IMR-90 (cell line): Measurements from ENCODE around the gene RNF186. TPM values are rescaled to one million over a fixed set of nuclear protein-coding genes. Genes with fewer than 3 reads are reported as not detected.

Experiments used
- ATAC-seq: fragments of 200-7000 bp; cut with Tn5 transposase; 2 replicates; pipeline ENCODE4 v1.9.1; 2020; ENCODE audit warnings: low read depth, mild to moderate bottlenecking, moderate library complexity
- Bru-seq: library from RNA; stranded (reverse); fragments of 400-500 nt; gene quantifications from one replicate; lab custom pipeline; 2021; lab: Mats Ljungman, UMichigan
- BruChase-seq, 2 experiments: library from RNA; stranded (reverse); fragments of 400-500 nt; gene quantifications; one replicate each; lab custom pipeline; 2021; lab: Mats Ljungman, UMichigan
- BruUV-seq: library from RNA; stranded (reverse); fragments of 400-500 nt; replicated peaks from 2 replicates; lab custom pipeline; 2021; lab: Mats Ljungman, UMichigan
- CTCF ChIA-PET: fragments of 300-600 bp; formaldehyde crosslinking; extraction: SDS; loops from one replicate; lab custom pipeline; 2021; ENCODE audit warnings: antibody characterized with exemption; lab: Yijun Ruan, JAX
- POLR2A ChIA-PET: fragments of 300-600 bp; sonication (Branson Sonifier 250); formaldehyde crosslinking; loops from one replicate; lab custom pipeline; 2022; ENCODE audit warnings: antibody characterized with exemption; ENCODE audit not compliant: unreplicated experiment; lab: Charles Lee
- DNase-seq: peaks from one replicate; pipeline ENCODE4 v3.0.0; 2013
- H2AFZ ChIP-seq: replicated peaks from 2 replicates; pipeline ENCODE3; 2013; ENCODE audit warnings: low read length, mild to moderate bottlenecking; ENCODE audit not compliant: poor library complexity
- H2AK5ac ChIP-seq: 2 replicates; pipeline ENCODE4 v1.6.1; 2013; ENCODE audit warnings: low read depth, low read length, inconsistent platforms
- H2AK9ac ChIP-seq: replicated peaks from 2 replicates; pipeline ENCODE3; 2013; ENCODE audit warnings: mild to moderate bottlenecking, low read depth, low read length, moderate library complexity; ENCODE audit not compliant: poor library complexity
- H2BK120ac ChIP-seq: 2 replicates; pipeline ENCODE4 v1.6.1; 2013; ENCODE audit warnings: low read depth, low read length, inconsistent platforms
- H2BK15ac ChIP-seq: 3 replicates; pipeline ENCODE4 v1.6.1; 2013; ENCODE audit warnings: low read depth, low read length, inconsistent platforms
- H2BK20ac ChIP-seq: 2 replicates; pipeline ENCODE4 v1.6.1; 2013; ENCODE audit warnings: low read depth, mild to moderate bottlenecking, inconsistent platforms, low read length, moderate library complexity
- H2BK5ac ChIP-seq: 2 replicates; pipeline ENCODE4 v1.6.1; 2013; ENCODE audit warnings: mild to moderate bottlenecking, low read depth, low read length, inconsistent platforms; ENCODE audit not compliant: poor library complexity, severe bottlenecking
- H3K14ac ChIP-seq: replicated peaks from 2 replicates; pipeline ENCODE4 v1.6.1; 2013; ENCODE audit warnings: low read depth, low read length, inconsistent platforms
- H3K18ac ChIP-seq: 2 replicates; pipeline ENCODE4 v1.6.1; 2013; ENCODE audit warnings: low read depth, low read length, control low read depth
- H3K23ac ChIP-seq: 2 replicates; pipeline ENCODE4 v1.6.1; 2013; ENCODE audit warnings: low read depth, low read length, inconsistent platforms
- H3K27ac ChIP-seq: 2 replicates; pipeline ENCODE4 v1.5.1; 2013; ENCODE audit warnings: mild to moderate bottlenecking, control low read depth, low read length; ENCODE audit not compliant: insufficient read depth
- H3K27me3 ChIP-seq: 2 replicates; pipeline ENCODE4 v1.6.1; 2013; ENCODE audit warnings: low read length; ENCODE audit not compliant: control insufficient read depth, insufficient read depth
- H3K36me3 ChIP-seq: 2 replicates; pipeline ENCODE4 v1.6.1; 2013; ENCODE audit warnings: low read length, mixed read lengths; ENCODE audit not compliant: control insufficient read depth, insufficient read depth
- H3K4ac ChIP-seq: 2 replicates; pipeline ENCODE4 v1.6.1; 2013; ENCODE audit warnings: low read depth, low read length, inconsistent platforms
- H3K4me1 ChIP-seq: 2 replicates; pipeline ENCODE4 v1.6.1; 2013; ENCODE audit warnings: low read length, mixed read lengths; ENCODE audit not compliant: control insufficient read depth, insufficient read depth
- H3K4me2 ChIP-seq: 2 replicates; pipeline ENCODE4 v1.6.1; 2013; ENCODE audit warnings: low read depth, mild to moderate bottlenecking, control low read depth, low read length, moderate library complexity
- H3K4me3 ChIP-seq: 2 replicates; pipeline ENCODE4 v1.5.1; 2013; ENCODE audit warnings: low read depth, mild to moderate bottlenecking, control low read depth, low read length, moderate library complexity; ENCODE audit not compliant: insufficient read depth
- H3K56ac ChIP-seq: 2 replicates; pipeline ENCODE4 v1.6.1; 2013; ENCODE audit warnings: low read length, inconsistent platforms; ENCODE audit not compliant: insufficient read depth; ENCODE audit errors: extremely low read depth
- H3K79me1 ChIP-seq, 2 experiments: 2 replicates each; pipeline ENCODE4 v1.6.1; 2013; ENCODE audit warnings: low read length in 2 of 2, inconsistent platforms in 1 of 2, low read depth in 1 of 2
- H3K9ac ChIP-seq: 2 replicates; pipeline ENCODE4 v1.6.1; 2013; ENCODE audit warnings: low read depth, low read length, control low read depth
- H3K9me1 ChIP-seq: 2 replicates; pipeline ENCODE4 v1.6.1; 2013; ENCODE audit warnings: low read length, inconsistent platforms; ENCODE audit not compliant: insufficient read depth
- H3K9me3 ChIP-seq: 2 replicates; pipeline ENCODE4 v1.6.1; 2013; ENCODE audit warnings: low read length; ENCODE audit not compliant: control insufficient read depth, insufficient read depth
- H4K20me1 ChIP-seq: 2 replicates; pipeline ENCODE4 v1.6.1; 2013; ENCODE audit warnings: low read length, inconsistent platforms; ENCODE audit not compliant: insufficient read depth
- H4K5ac ChIP-seq: 2 replicates; pipeline ENCODE4 v1.6.1; 2013; ENCODE audit warnings: mild to moderate bottlenecking, low read depth, low read length, control low read depth
- H4K8ac ChIP-seq, 2 experiments: 2 replicates each; pipeline ENCODE4 v1.6.1; 2013; ENCODE audit warnings: low read depth in 2 of 2, low read length in 2 of 2, control low read depth in 1 of 2, inconsistent platforms in 1 of 2
- H4K91ac ChIP-seq: 2 replicates; pipeline ENCODE4 v1.6.1; 2013; ENCODE audit warnings: low read depth, low read length, inconsistent platforms; ENCODE audit not compliant: insufficient read depth
- CTCF ChIP-seq: conservative IDR thresholded peaks from 2 replicates; pipeline ENCODE4 v1.5.1; 2012; ENCODE audit warnings: mild to moderate bottlenecking, low read depth, low read length, improper control_type of control experiment
- MAZ ChIP-seq: IDR thresholded peaks from 2 replicates; pipeline ENCODE4 v1.6.1; 2012; ENCODE audit warnings: low read depth, mild to moderate bottlenecking, low read length, improper control_type of control experiment, moderate library complexity, borderline replicate concordance
- RCOR1 ChIP-seq: IDR thresholded peaks from 2 replicates; pipeline ENCODE4 v1.6.1; 2012; ENCODE audit warnings: mild to moderate bottlenecking, low read length, improper control_type of control experiment; ENCODE audit not compliant: insufficient replicate concordance
- WGBS, 2 experiments: methylation state at CpG; one replicate each; pipeline versions ENCODE4 v1.1.5 to v1.1.7; 2013; ENCODE audit warnings: missing lambda C conversion rate in 2 of 2; ENCODE audit not compliant: insufficient read length in 1 of 2; ENCODE audit errors: extremely low coverage in 2 of 2; 5-methylcytosine and 5-hydroxymethylcytosine counted together
- dilution Hi-C: fragments of 300-500 bp; cut with HindIII; formaldehyde crosslinking; loops from one replicate; pipeline ENCODE4 v1.14.3; 2018; ENCODE audit warnings: low sequenced_read_pairs; ENCODE audit not compliant: unreplicated experiment
- in situ Hi-C: fragments of 300-500 bp; cut with MboI; formaldehyde crosslinking; loops from 3 replicates; pipeline ENCODE4 v1.14.3; 2019; ENCODE audit warnings: low sequenced_read_pairs, inconsistent platforms, mixed read lengths
- intact Hi-C: fragments of 100-400 bp; cut with micrococcal nuclease; formaldehyde crosslinking; loops from 2 replicates; pipeline ENCODE4 v1.10.0; 2022
- long read RNA-seq: library from polyadenylated mRNA; unstranded; transcript quantifications from one replicate; pipeline ENCODE4 v2.0.0, GENCODE V29; 2021; ENCODE audit not compliant: unreplicated experiment
- polyA plus RNA-seq, 3 experiments: library from polyadenylated mRNA; depleted of rRNA; stranded (reverse); fragments of >200 nt; gene quantifications; 2 replicates each; pipeline ENCODE4 v1.2.3, GENCODE V29; 2012; ENCODE audit warnings: low replicate concordance in 1 of 3
- total RNA-seq: library from RNA; depleted of rRNA; stranded (reverse); fragments of >200 nt; gene quantifications from 2 replicates; pipeline ENCODE4 v1.2.3, GENCODE V29; 2012; rRNA removed

The RNF186 gene
- not detected in 2 replicates for total RNA-seq
- not detected in 2 replicates for polyA plus RNA-seq (2012; rRNA removed)
- not detected in 2 replicates for polyA plus RNA-seq (2012; cell fraction: cytosol; rRNA removed)
- polyA plus RNA-seq (2012; cell fraction: nucleus; rRNA removed; ENCODE audit: low replicate concordance): not detected in 2 replicates
- not detected for Bru-seq, nascent RNA
- not detected for BruChase-seq, experiment 1, labeled RNA remaining after a 6-hour chase
- not detected for BruChase-seq, experiment 2, labeled RNA remaining after a 2-hour chase
- long read RNA-seq: 0 reads

- H3K18ac ChIP-seq: no peak within 1 kb of the TSS
- H2BK5ac ChIP-seq: no peak within 1 kb of the TSS
- H2AK9ac ChIP-seq: no peak within 1 kb of the TSS
- H3K79me1 ChIP-seq: no peaks in the 10 kb centered on the region
- no peak within 1 kb of the TSS for H3K4me2 ChIP-seq
- in situ Hi-C loops: no loop called here
- no peak within 1 kb of the TSS for H2BK20ac ChIP-seq
- peaks cover 22% of the 10 kb centered on the region for H3K27me3 ChIP-seq
- H4K8ac ChIP-seq: no peak within 1 kb of the TSS
- H3K9ac ChIP-seq: no peak within 1 kb of the TSS
- no peaks in the 10 kb centered on the region for H3K36me3 ChIP-seq
- BruUV-seq: no TSS peak
- no peak for TF ChIP-seq CTCF
- no peak for TF ChIP-seq MAZ
- TF ChIP-seq RCOR1: no peak
- intact Hi-C loops: no loop called here
- no peak within 1 kb of the TSS for H3K4ac ChIP-seq
- DNase-seq (no peak), ATAC-seq (no peak)
- no peak within 1 kb of the TSS for H3K27ac ChIP-seq
- H2BK15ac ChIP-seq: no peak within 1 kb of the TSS
- no peak within 1 kb of the TSS for H2AFZ ChIP-seq
- POLR2A ChIA-PET: no interaction called here
- H4K5ac ChIP-seq: no peak within 1 kb of the TSS
- H3K4me3 ChIP-seq: no peak within 1 kb of the TSS
- H4K91ac ChIP-seq: no peak within 1 kb of the TSS
- no peak within 1 kb of the TSS for H2BK120ac ChIP-seq
- H3K56ac ChIP-seq: no peak within 1 kb of the TSS
- H4K20me1 ChIP-seq: no peaks in the 10 kb centered on the region
- no peak within 1 kb of the TSS for H3K23ac ChIP-seq
- 84% methylated on average over 11 of the region's 22 CpGs; no CpG with 5 or more reads in 1 of the 2 experiments for WGBS, 2 experiments
- no peaks in the 10 kb centered on the region for H3K9me3 ChIP-seq
- CTCF ChIA-PET: no interaction called here
- H2AK5ac ChIP-seq: no peak within 1 kb of the TSS
- no peaks in the 10 kb centered on the region for H3K9me1 ChIP-seq
- dilution Hi-C loops: no loop called here
- H3K14ac ChIP-seq: no peak within 1 kb of the TSS
- no peaks in the 10 kb centered on the region for H3K4me1 ChIP-seq
Measured at GRCh38 chr1:19814681-19815503, at the start of gene RNF186. Gene RNF186 (minus strand): TSS chr1:19815283. CDS start chr1:19815101, 182 bp downstream.
